Amygdala (tissue), 56 donors: ENCODE measurements around the gene CTDSPL.
"Not testable (repeated sequence)": the region's sequence is repeated elsewhere in the genome, so short reads cannot be mapped to it uniquely, and the experiment has no call there.

Experiments used
- DNase-seq, 56 donors: peaks; one replicate each; lab custom pipeline; 2025; lab: John Stamatoyannopoulos, UW

Gene CTDSPL

GRCh38 chr3:37981348-37981664 is 119.6 kb downstream of the CTDSPL start:
- no peak for DNase-seq

DNA sequence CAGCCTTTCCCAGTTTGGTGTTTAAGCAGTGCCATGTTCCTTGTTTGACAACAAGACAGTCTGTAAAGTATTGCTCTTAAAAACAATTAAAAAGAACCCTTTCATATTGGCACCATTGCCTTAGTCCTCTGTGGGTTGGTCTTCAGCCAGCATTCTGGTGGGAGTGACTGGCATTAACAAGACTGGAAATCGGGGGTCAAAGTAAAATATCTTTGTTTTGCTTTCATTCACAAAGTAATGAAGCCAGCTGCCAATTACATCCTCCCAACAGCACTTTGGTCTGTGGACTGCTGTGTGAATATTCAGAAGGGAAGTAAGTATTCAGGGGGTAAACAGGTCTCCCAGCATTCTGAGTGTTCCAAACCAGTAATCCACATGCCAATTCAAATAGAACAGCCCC is 120.7 kb downstream of the CTDSPL start:
- no peak for DNase-seq

DNA sequence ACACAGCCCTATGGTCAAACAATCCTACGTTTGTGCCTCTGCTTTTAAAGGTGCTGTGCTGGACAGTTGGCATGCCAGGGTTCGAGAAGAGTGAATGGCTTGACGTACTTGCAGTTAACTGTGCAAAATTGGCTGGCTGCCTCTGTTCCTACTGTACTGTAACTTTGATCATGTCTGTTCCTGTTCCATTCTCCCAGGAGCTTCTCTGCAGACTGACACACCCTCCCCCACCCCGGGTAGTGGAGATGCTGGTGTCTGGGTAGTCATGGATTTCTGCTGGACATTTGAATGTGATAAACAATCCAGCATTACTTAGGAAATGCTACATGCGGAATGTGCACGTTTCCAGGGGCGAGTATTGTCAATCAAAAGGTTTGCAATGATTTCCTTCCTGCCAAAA is 122.4 kb downstream of the CTDSPL start:
- DNase-seq, result no peak

- DNase-seq, result no peak
Observed at GRCh38 chr3:37984596-37984995, 122.9 kb downstream of the CTDSPL start.

DNA sequence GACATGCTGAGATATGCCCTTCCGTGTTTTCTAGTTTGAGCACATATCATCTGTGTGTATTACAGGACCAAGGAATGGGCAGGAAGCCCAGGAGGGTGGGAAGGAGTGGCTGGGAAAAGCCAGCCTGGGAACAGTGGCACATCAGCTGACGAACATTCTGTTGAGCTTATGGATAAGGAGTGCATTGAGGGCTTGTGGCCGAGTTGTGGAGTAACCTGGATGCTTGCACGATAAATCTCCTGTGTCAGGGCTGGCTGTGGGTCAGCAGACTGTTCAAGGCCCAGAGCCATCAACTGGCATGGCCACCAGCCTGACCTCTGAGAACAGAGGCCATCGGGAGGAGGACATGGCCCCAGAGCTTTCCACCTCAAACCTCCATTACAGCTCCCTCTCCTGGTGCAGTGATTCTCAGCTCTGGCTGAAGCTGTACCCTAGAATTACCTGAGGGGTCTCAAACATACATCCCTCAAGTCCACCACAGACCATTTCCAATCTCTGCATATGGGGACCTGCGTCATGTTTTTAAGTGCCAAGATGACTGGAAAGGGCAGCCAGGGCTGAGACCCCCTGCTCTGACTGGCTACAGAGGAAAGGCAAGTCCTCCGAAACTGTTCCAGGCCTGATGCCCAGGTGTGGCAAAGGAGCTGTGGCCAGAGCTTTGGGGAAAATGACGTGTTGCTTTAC is 124.1 kb downstream of the CTDSPL start:
- DNase-seq, result peak in 1 of 56 donors; percentile 36

DNA sequence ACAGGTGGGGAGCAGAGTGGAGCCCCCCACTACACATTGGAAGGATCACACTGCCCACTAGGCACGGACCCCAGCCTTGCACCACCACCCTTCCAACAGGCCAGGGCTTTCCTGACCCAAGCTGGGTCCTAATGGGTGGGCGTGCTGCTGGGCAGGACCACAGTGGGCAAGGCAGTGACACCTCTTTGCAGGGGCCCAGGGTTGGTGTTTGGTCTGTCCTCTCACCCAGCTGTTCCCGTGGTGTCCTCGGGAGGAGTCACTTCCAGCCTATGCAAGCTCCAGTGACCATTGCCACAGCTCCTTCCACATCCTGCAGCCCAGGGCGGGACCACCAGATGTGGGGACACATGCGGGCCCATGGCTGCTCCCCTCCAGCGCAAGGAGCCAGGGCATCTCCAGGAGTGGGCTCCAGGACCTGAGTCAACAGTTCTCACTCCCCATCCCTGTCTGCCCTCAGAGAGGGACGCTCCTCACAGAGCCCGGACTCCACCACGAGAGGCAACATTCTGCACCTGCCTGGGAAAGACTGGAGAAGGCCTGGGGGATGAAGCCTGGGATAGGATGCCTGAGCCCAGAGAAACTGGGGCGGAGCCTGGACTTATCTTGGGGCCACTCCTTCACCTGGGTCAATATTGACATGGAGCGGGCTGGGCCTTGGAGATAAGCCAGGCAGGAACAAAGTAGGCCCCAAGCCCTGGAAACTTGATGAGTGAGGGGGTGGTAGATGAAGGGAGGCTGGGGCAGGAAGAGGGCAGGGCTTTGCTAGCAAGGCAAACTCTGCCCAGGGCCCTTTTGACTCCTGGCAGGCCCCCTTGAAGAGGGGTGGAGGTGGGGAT is 125.0 kb downstream of the CTDSPL start:
- DNase-seq, result no peak

DNA sequence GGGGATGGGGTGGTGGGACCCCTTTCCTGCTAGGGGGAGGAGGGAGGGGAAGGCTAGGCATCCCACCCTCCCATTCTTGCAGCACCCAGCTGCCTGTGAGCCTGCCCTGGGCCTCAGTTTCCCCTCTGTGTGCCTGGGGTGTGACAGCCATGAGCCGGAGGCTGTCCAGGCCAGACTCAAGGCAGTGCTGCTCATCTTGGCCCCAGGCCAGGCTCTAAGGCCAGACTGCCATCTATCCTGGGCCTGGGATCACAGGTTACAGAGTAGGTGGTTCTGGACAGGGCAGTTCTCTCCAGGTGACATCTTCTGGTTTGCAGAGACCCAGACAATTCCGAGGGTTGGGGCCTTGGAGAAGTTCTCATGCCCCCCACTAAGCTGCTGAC is 125.6 kb downstream of the CTDSPL start:
- DNase-seq, result no peak

DNA sequence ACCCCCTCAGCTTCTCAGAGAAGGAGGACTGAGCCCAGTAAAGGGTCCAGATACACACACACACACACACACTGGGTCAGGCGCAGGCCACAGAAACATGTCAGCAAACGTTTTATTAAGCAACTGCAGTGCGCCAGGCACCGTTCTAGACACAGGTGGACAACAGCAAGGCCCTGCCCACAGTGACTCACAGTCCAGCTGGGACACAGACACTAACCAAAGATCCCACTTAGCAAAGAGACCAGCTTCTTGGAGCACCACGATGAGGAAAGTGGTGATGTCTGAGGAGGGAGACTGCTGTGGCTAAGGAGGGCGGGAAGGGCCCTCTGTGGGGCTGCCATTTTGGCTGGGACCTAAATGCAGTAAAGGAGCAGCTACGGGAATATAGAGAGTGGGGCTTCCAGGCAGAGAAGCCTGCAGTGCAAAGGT is 126.1 kb downstream of the CTDSPL start:
- no peak for DNase-seq

DNA sequence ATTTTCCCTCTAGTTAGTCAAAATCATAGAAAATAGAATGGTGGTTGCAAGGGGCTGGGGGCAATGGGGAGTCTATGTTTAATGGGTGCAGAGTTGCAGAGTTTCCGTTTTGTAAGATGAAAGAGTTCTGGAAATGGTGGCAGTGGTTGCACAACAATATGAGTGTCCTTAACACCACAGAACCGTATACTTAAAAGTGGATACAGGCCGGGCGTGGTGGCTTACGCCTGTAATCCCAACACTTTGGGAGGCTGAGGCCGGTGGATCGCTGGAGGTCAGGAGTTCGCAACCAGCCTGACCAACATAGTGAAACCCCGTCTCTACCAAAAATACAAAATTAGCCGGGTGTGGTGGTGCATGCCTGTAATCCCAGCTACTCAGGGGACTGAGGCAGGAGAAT is 126.7 kb downstream of the CTDSPL start:
- not testable (repeated sequence) for DNase-seq

DNA sequence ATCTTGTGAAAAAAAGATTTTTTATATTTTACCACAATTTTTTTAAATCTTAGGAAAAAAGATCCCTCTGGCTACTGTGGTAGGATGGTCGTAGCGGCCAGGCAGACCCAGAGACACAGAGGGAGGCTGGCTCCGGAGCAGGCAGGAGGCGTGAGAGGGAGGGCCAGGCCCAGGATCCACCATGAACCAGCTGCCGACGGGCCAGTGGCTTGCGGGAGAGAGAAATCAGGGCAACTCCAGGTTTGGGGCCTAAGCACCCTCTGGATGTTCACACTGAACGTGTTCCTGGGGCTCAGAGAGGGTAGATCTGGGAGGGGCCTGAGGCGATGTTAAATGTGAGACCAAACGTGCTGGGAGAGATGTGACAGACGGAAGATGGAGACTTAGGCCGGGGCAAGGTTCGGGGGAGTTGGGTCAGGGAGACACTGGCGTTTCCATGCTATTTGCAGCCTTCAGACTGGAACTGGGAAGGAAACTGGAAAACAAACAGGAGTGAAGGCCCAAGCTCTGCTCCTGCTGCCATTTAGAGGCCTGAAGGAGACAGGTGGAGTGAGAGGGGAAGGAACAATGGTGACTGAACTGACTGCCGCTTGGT is 127.3 kb downstream of the CTDSPL start:
- no peak for DNase-seq

- no peak for DNase-seq
Observed at GRCh38 chr3:37989821-37990480, 128.3 kb downstream of the CTDSPL start.

GRCh38 chr3:37990527-37990926 is 128.8 kb downstream of the CTDSPL start, which contains the start of gene VILL:
VILL (plus strand) TSS chr3:37990786; CDS start chr3:37993673, 2,887 bp downstream.
- no peak for DNase-seq

DNA sequence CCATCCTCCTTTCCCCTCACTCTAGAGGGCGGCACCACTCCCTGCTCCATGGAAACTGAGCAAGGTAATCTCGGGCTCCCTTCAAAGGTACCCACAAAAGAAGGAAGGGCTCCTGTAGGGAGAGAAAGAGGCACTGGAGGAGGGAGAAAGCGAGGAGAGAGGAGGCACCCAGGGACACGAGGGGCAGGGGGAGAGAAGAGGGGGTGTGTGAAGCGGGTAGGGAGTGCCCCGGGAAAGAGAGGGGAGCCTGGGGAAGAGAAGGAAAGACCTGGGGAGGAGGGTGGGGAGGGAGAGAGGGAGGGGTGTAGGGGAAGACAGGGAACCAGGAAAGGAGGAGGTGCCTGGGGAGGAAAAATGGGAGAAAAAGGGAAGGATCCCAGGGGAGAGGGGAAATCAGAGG is 129.4 kb downstream of the CTDSPL start:
- no peak for DNase-seq

DNA sequence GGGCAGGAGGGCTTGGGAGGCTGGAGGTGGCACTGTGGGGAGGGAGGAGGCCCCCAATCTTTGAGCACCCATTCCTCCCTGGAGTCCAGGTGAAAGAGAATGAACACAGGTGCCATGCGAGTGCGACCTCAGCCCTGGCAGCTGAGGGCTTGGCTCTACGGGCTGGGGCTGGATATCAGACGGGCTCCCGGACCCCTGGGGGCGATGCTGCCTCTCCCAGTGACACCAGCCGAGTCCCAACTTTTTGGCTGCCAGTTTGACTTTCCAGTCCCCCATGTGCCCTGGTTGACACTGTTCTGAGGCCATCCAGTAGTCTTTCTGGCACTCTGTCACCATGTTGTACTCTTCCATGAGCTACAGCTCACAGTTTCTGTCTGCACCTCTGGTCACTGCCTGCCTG is 130.1 kb downstream of the CTDSPL start:
- DNase-seq, result no peak

- no peak for DNase-seq
Observed at GRCh38 chr3:37992271-37993066, 130.8 kb downstream of the CTDSPL start.

- no peak for DNase-seq
Observed at GRCh38 chr3:37993067-37993455, 131.4 kb downstream of the CTDSPL start.

DNA sequence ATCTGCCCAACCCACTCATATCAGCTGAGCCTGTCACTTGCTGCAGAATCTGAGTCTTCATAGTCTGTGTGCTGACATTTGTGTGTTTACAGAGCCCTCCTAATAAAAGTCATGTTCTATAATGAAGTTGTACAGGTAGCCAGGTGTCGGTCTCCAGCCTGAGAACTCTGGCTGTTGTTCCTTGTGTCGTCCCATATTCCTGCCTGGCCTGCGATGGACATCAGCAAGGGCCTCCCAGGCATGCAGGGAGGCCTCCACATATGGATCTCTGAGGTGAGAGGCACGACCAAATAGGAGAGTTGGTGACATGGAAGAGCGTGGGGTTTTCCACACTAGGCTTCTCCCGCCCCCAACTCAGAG is 131.8 kb downstream of the CTDSPL start:
- DNase-seq, result no peak

- DNase-seq, result peak in 48 of 56 donors; percentile 8 to 75 (median 52)
Observed at GRCh38 chr3:37993820-37994638, 132.3 kb downstream of the CTDSPL start.

DNA sequence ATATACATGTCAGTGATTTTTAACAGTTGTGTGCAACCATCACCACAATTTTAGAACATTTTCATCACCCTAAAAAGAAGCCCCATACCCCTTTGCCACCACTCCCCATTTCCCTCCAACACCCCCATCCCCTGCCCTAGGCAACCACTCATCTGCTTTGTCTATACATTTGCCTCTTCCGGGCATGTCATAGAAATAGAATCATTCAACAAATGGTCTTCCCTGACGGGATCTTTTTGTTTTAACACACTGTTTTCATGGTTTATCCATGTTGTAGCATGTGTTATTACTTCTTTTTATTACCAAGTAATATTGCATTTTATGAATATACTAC is 132.9 kb downstream of the CTDSPL start:
- DNase-seq, result no peak
